ENCODE data around the gene C1QC.

C1QC gene

GRCh38 chr1:22621761-22622160 lies 21.7 kb upstream of the C1QC start:
- H3K4me1 ChIP-seq: no peaks in the 10 kb centered on the region
- H3K36me3 ChIP-seq: no peaks in the 10 kb centered on the region
- H3K4me3 ChIP-seq (ENCODE audit: low read depth, low read length): no peak overlapping the region
- H3K9me3 ChIP-seq: no peaks in the 10 kb centered on the region
- no peak for DNase-seq
- no peak for TF ChIP-seq CTCF (IDR thresholded peaks at IDR 0.05; ENCODE audit: low read depth, low read length)
- H3K27me3 ChIP-seq: no peaks in the 10 kb centered on the region

GRCh38 chr1:22625262-22625925 lies 18.0 kb upstream of the C1QC start:
- Histone ChIP-seq H3K4me1 (no peaks in the 10 kb centered on the region), H3K27me3 (no peaks in the 10 kb centered on the region), H3K4me3 (ENCODE audit: low read depth, low read length) (no peak overlapping the region), H3K9me3 (no peaks in the 10 kb centered on the region), H3K36me3 (no peaks in the 10 kb centered on the region)
- TF ChIP-seq CTCF (IDR thresholded peaks at IDR 0.05; ENCODE audit: low read depth, low read length): no peak
- DNase-seq: no peak

GRCh38 chr1:22626237-22627157 lies 16.9 kb upstream of the C1QC start:
- TF ChIP-seq CTCF (IDR thresholded peaks at IDR 0.05; ENCODE audit: low read depth, low read length): no peak
- no peak for DNase-seq

GRCh38 chr1:22627331-22627730 lies 16.1 kb upstream of the C1QC start:
- Histone ChIP-seq H3K27me3 (no peaks in the 10 kb centered on the region), H3K4me3 (ENCODE audit: low read depth, low read length) (no peak overlapping the region), H3K4me1 (no peaks in the 10 kb centered on the region), H3K9me3 (no peaks in the 10 kb centered on the region), H3K36me3 (no peaks in the 10 kb centered on the region)
- no peak for TF ChIP-seq CTCF (IDR thresholded peaks at IDR 0.05; ENCODE audit: low read depth, low read length)
- no peak for DNase-seq

More at GRCh38 chr1:22626237-22627157, 16.9 kb upstream of the C1QC start:
- Histone ChIP-seq H3K4me3 (ENCODE audit: low read depth, low read length) (no peak overlapping the region), H3K4me1 (no peaks in the 10 kb centered on the region), H3K27me3 (no peaks in the 10 kb centered on the region), H3K36me3 (no peaks in the 10 kb centered on the region), H3K9me3 (no peaks in the 10 kb centered on the region)

GRCh38 chr1:22628698-22629444 lies 14.6 kb upstream of the C1QC start:
- TF ChIP-seq CTCF (IDR thresholded peaks at IDR 0.05; ENCODE audit: low read depth, low read length): no peak
- H3K27me3 ChIP-seq: no peaks in the 10 kb centered on the region

More at GRCh38 chr1:22628698-22629444, 14.6 kb upstream of the C1QC start:
- no peaks in the 10 kb centered on the region for H3K9me3 ChIP-seq
- no peak overlapping the region for H3K4me3 ChIP-seq (ENCODE audit: low read depth, low read length)
- H3K4me1 ChIP-seq: no peaks in the 10 kb centered on the region
- no peak for DNase-seq
- no peaks in the 10 kb centered on the region for H3K36me3 ChIP-seq
